GM15510 (cell line): ENCODE data around the gene CRBN.
A peak's percentile ranks its signal among the peaks of the same experiment; 100 is the strongest.

Experiments
- POLR2A ChIP-seq: IDR thresholded peaks from 3 replicates; pipeline ENCODE4 v1.6.1; 2011; ENCODE audit warnings: borderline replicate concordance; ENCODE audit not compliant: insufficient read length; ENCODE audit errors: extremely low read depth

Gene CRBN

DNA sequence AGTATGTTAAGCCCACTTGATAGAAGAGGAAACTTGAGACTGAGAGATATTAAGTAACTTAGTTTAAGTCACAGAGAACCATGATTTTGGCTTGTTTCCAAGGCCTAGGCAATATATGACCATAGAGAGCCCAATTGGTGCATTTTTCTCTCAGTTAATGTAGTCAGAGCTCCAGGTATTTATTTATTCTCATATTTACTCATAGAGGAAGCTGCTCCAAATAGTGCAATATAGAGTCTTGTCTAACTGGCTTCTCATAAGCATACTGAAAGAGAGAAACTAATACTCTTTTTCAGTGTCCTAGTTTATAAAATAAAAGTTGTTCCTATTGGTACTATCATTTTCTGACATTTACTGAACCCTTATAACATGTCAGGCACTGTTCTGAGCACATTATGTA, 37.6 kb downstream of the CRBN start:
- TF ChIP-seq POLR2A, result no peak

DNA sequence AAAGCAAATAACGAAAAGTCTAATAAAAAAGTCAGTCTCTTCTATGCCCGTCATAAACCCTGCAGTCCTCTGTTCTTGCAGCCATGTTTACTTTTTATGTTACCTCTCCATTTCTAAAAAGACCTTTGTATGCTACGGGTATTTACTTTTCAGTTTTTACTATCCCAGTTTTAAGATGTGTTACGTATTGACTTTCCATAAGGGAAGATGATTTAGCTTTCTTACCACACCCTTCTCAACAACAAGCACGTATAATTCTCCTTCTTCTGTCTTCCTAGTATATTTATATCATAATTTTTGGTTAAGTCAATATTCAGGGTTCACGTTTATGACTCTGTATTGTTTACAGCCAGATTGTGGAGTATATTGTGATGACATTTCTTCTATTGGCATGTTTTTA, 42.0 kb downstream of the CRBN start:
- TF ChIP-seq POLR2A, result no peak

DNA sequence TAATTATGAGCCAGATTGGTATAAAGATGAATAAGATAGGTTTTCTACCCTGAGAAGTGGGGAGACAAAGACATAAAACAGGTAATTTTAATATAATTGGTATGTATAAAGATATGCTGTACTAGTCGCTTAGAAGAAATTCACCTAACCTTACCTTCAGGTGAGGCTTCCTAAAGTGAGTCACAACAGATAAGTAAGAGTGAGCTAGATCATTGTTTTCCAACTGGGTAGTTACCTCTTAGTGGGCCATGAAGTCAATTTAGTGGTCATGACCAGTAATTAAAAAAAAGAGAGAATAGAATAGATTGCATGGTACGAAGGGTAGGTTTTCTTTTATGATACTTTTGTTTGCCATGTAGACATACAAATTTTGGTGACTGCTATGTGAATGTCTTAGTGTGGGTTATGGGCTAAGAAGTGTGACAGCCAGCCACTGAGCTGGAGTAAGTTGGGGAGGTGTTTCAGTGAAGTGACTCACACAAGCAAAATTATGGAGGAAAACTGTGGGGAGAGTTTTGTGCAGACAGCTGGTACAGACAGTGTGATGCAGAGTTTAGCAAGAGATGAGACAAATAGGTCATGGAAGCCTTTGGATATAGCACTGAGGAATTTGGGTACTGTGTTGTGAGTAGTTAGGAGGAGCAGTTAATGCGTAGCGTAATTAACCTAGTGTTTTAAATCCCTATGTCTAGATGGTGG, 44.6 kb downstream of the CRBN start:
- TF ChIP-seq POLR2A, result no peak

DNA sequence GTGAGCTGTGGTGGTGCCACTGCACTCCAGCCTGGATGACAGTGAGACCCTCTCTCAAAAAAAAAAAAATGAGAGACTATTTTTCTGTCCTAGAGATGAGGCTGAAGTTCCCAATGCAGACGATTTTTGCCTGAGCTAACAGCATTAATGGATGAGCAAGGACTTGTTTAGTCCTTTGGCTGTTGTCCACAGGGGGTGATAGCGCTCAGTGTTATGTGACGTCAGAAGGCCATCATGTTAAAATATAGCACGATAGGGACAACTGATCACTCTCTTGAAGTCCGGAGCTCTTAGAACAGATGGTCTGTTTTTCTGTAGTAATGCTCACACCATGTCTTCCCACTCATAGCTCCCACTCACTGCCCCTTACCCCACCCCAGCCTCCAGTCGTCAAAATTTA, 46.0 kb downstream of the CRBN start:
- no peak for TF ChIP-seq POLR2A

DNA sequence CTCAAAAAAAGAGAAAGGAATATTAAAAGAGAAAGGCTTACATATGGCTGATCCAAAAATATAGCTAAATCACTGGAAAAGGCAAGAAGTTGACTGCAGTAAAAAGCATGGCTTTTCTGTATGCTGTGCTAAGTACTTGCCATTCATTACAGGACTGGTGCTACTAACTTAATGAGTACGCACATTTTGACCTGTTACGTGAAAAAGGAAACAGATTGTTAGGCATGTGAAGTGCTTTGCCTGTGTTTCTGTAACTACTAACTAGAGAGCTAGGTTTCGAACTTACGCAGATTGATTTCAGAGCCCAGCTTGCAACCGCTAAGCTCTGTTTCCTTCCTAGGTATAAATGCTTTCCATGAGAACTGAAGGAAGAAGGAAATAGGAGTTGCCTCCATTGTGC, 49.9 kb downstream of the CRBN start:
- TF ChIP-seq POLR2A, result no peak

DNA sequence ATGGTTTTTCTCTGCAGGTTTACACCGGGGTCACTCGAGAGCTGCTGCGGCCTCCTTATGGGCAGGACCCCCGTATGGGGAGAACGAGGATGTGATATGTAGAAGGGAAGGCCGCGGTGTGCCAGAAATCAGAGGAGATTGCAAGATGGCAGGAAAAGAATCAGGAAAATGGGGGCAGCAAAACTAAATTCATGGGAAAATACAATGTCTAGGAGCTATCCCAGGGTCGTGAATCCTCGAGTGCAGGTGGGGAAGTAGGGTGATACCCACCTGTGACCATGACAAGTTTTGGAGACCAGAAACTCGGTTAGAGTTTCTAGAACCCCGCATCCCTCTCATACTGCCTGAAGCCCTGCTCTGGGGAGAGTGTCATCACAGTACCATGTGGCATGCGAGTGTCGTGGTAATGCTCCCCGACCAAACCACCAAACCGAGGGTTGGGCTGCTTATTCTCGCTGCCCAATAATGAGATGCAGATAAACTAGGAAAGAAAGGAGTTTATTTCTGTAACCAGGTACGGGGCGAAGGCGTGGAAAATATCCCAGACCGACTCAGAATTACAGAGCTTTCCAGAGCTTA, 52.0 kb downstream of the CRBN start:
- no peak for TF ChIP-seq POLR2A

DNA sequence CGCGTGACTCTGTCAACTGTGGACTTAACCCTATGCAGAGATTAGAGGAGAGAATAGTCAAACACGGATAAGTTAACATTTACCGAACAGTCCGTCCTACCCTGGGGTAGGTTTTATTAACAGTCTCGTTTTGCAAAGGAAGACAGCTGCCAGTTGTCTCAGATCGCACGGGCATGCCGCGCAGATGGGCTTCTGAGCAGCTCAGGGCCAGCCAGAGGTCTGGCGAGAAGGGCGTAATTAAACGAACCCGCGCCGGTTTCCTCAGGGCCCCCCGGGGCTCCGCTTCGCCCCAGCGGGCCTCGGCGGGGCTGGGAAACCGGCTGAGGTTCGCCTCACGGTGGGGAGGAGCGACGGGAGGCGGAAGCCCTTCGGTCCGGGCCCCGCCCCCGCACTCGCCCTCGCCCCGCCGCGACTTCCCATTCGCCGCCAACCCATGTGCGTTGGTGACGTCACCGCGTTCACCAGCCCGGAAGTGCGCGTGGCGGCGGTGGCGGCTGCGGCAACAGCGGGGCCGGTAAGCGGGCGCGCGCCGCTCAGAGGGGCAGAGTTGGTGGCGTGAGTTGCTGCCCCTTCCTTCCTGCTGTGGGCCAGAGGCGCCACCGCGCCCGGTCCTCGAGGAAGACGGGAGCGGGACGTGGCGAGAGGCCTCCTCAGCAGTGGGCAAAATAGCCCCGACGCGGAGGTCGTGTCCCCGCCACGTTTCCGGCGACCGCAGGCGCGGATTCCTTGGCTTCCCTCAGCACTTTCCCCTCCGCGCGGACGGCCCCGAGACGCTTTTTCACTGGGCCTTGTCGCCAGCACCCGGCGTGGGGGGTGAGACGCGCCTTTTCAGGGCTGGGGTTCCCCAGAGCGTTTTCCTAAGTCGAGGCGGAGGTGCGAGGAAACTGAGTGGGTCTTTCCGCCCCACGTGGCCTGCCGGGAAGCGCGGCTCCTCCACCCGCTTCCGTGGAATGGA, 52.7 kb downstream of the CRBN start, which contains the start of gene TRNT1:
TRNT1 (plus strand) TSS at position 464 of the 955 bp plus-strand sequence. CDS start 2,101 bp downstream, outside the sequence.
- TF ChIP-seq POLR2A, result peak; percentile 90

DNA sequence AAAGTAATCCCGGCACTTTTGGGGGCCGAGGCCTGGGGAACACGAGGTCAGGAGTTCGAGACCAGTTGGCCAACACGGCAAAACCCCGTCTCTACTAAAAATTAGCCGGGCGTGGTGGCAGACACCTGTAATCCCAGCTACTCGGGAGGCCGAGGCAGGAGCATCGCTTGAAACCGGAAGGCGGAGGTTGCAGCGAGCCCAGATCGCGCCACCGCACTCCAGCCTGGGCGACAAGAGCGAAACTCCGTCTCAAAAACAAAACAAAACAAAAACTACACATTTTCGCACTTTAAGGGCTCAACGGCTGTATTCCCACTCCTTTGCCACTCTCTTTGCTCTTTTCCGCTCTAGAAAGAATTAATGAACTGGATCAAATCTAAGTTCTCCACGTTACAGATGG, 53.5 kb downstream of the CRBN start:
- TF ChIP-seq POLR2A, result no peak

DNA sequence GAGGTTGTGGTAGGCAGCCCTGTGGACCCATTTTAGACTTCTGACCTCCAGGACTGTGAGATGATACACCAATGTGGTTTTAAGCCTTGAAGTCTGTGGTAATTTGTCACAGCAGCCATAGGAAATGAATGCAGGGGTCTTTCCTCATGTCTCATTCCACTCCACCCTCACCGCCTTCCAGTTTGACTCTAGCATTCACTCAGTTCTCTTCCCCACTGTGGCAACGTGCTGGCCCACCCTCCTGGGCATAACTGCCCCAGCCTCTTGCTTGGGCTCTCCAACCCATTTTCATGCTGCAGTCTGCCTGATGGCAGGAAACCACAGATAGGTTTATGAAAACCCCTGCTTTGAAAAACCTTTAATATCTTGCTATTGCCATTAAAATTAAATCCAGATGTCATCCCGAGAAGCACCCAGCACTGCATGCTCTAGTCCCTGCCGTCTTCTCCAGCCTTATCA, 60.1 kb downstream of the CRBN start:
- TF ChIP-seq POLR2A, result no peak

DNA sequence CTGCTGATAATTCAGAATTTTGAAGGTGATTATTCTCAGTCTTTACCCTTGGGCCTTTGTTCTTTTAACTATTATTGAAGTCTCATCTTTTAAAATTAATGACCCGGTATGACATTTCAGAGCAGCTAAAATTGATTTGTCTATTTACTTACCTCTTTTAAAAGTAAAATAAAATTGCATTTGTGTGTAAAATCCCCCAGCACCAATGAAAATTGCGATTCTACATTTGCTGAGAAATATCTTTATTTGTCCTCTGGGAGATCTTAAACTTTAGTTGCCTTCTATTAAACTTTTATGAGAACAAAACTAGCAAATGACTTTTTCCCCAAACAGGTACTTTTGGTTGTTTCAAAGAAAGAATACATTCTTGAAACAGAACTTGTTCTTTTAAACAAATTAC, 61.8 kb downstream of the CRBN start:
- TF ChIP-seq POLR2A, result no peak

DNA sequence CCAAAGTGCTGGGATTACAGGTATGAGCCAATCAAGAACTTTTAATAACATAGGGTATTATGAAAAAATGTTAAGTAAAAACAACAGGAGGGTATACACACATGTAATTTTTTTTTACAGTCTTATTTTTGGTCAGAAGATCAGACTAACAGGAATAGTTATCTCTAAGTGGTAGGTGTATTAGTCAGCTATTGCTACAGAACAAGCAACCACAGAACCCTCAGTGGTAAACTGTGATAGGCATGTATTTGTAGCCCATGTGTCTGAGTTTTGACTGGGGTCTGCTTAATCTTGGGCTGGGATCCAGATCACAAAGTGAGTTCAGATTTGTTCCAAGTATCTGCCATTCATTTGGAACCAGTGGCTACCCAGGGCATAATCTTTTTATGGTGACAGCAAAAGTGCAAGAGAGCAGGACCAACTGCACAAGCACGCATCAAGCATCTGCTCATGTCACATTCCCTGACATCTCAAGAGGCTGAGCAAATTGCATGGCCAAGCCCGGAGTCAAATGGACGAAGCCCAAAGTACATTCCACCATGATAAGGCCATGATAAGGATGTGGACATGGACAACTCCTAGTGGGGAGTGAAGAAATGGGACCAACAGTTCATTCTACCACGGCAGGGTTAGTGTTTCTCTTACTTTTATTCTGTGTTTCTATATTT, 66.3 kb downstream of the CRBN start:
- TF ChIP-seq POLR2A, result no peak

DNA sequence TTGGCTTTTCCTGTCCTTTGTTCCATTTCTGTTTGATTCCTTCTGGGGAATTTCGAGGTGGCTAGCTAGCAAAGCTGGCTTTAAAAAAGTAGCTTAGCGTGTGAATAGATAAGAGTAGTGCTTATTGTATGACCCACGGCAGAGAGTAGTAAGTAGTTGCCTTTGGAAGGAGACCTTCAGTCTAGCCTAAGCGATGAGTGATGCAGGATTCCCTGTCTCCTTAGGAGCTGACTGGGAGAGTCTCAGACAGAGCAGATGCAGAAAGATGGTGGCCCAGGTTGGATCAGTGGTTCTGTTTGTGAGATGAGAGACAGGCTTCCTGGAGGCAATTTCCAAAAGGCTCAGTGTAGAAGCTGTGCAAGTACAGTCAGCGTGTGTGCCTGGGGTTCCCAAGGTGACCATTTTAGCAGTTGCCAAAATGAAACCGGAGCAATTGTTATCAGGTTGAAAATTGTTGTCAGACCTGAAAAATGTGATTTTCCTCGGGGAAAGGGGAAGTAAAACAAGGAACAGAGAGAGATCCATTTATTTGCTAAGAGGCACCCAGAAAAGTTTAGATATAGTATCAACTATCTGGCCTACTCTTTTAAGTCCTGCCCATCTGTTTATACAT, 68.6 kb downstream of the CRBN start:
- TF ChIP-seq POLR2A, result no peak

DNA sequence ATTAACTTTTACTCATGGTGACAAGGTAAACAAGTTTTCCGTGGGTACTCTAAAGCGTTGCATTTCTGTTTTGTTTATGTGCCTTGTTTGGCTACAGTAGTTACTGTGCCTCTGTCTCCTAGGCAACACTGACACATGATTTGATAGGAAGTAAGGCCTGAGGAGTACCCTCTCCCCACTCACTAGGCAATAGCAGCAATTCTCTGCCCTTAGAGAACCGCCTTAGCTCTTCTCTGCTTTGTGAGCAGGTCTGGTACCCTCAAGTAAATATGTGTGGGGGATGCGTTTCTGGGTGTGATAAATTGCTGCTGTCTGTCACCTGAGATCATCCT, 69.2 kb downstream of the CRBN start, which contains the start of gene IL5RA:
IL5RA (minus strand) TSS at position 76 of the 332 bp plus-strand sequence. CDS start 5,390 bp downstream, outside the sequence.
- no peak for TF ChIP-seq POLR2A
